HG02588 (cell line): Measurements from ENCODE around the gene SERPINI1.

ENCODE experiments used
- ATAC-seq: cut with Tn5 transposase; IDR thresholded peaks from one replicate; pipeline ENCODE4 v1.9.1; 2021; ENCODE audit warnings: mild to moderate bottlenecking, moderate library complexity; ENCODE audit not compliant: unreplicated experiment

The SERPINI1 gene

DNA sequence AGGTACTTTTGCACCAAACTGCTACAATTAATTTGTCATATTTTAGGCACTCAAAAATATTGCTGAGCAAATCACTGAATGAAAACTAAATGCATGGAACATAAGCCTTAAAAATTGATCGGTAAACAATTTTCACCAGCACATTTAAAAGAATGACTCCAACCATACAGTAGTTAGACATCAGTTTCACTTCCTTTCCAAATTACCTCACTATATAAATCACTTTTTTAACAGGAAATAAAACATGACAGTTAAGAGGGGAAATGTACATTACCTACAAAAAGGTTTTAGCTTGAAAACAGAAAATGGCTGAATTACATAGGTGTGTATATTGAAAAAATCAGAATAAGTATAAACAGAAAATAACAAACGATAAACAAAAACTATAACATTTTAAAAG, 108.4 kb downstream of the SERPINI1 start:
- ATAC-seq, result no peak

DNA sequence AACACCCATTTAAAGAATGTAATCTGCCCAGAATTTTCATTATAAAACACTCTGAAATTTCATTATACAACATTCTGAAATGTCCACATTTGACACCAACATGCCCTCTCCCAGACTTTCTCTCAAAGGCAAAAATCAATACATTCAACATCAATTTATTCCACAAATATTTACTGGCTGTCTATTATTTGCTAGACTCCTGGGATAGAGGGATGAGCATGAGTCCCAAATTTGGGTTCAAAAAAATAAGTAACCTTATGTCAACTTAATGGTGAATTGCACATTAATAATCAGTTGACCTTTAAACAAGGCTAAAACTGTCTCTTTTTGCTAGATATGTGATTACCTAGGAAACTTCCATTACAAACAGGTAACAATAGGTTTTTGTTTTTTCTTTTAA, 109.0 kb downstream of the SERPINI1 start:
- no peak for ATAC-seq

DNA sequence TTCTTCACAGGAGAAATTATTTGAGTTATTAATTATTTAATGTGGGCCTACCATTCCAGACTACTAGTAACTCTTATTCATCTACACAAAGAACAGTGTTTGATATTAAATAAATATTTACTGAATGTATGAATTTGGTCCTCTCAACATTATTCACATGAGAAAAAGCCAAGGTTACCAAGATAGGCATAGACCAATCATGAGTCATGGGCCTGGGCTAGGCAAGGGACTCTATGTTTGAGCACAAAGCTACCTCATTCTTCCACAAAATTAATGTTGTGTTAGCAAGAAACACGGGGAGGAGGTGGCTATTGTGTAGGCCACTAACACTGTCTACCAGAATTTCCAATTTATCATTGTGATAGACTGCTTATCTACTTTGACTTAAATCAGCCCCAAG, 115.7 kb downstream of the SERPINI1 start:
- ATAC-seq, result no peak

- ATAC-seq, result no peak
Observed at GRCh38 chr3:167851749-167852148, 116.2 kb downstream of the SERPINI1 start.

GRCh38 chr3:167852216-167852615, 116.7 kb downstream of the SERPINI1 start:
- ATAC-seq, result no peak

DNA sequence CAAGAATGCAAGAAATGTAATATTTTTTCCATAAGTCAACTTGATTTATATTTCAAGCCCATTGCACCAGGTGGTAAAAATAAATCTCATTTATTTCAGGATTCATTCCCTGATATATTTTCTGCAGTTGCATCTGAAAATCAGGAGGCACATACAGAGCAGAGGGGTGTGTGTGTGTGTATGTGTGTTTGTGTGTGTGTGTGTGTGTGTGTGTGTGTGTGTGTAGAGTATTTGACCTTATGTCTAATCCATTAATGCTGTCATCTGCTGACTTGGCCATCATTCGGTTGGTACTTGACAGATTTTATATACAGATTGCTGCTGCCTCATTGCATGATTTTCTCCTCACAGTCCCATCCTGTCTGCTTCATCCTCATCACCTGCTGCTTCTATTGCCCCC, 118.5 kb downstream of the SERPINI1 start:
- no peak for ATAC-seq

DNA sequence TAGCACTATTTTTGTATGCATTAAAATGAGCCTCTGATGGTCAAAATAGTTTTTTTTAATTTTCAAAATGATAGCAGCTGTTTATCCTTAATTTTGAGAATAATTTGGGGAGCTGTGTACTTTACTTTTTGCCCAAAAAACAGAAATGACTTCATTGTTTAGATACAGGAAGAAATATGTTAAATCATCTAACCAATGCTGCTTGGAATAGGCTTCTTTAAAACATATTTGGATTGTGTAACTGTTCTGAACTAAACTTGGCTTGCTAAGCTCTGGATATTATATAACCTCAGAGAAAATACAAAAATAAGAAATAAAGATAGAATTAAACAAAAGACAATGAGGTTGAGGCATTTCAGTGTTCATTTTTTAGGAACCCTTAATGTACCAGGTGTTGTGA, 119.3 kb downstream of the SERPINI1 start:
- no peak for ATAC-seq

DNA sequence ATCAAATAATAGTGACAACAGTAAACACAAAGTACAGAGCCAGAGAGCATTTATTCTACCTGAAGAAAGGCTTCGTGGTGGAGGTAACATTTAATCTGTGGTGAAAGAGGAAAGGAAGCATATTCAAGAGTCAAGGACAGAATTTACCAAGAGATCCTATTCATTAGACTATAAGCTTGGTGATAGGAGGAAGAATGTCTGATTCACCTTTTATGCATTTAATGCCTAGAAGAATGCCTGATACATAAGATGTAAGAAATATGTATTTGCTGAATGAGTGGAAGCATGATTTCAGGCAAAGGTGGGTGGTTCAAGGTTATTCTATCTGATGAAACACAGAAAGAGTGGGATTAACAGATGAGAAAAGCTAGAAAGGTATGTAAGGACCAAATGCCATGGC, 119.8 kb downstream of the SERPINI1 start:
- ATAC-seq, result no peak

GRCh38 chr3:167858865-167859264, 123.3 kb downstream of the SERPINI1 start:
- no peak for ATAC-seq

- no peak for ATAC-seq
Observed at GRCh38 chr3:167859610-167860009, 124.1 kb downstream of the SERPINI1 start.

DNA sequence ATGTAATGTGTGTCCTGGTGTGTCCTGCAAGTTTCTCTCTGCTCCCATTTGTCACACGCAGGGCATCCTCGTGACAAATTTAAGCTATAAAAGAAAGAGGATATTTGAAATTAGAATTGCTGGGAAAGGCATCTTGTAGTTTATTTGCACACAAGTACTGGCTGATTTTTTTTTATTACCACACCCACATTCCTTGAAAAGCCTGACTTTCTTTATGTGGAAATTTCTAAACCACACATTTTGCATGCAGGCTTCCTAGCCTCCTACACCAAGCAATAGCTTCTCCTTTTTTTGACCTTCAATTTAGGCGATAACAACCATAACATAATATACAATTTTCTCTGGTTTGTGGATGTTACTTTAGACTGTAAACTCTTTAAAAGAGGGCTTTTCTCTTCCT, 126.1 kb downstream of the SERPINI1 start:
- no peak for ATAC-seq

GRCh38 chr3:167862104-167862730, 126.7 kb downstream of the SERPINI1 start:
- no peak for ATAC-seq

DNA sequence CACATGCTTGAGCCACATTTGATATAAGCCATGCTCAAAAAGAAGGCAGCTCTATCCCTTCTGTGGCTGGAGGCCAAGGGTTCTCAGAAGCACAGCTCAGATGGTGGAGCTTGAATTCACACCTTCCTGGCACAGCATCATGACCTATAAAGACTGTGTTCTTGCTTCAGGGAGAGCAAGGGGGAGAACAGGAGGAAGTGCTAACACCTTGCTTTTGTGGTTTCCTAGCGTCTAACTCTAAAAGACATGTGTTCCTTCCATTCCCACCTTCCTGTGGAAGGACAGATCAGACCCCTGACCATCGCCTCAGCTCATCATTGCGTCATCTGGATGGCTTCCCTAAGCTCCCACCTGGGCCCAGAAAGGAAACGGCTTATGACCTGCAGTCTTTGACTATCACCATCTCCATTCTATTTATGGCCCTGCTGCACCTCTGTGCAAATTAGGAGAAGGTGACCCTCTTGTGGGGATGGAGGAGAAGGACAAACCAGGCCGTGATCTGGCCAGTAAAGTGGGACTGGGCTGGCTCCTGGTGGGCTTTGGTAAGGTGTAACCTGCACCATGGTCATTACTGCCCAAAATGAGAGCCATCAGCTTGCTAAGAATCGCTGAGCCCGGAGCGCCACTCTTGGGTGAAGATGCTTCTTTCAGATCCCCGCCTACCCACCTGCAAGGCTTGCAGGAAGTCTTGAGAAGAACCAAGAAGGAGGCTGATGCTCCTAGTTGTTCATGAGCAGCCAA, 128.5 kb downstream of the SERPINI1 start:
- no peak for ATAC-seq

DNA sequence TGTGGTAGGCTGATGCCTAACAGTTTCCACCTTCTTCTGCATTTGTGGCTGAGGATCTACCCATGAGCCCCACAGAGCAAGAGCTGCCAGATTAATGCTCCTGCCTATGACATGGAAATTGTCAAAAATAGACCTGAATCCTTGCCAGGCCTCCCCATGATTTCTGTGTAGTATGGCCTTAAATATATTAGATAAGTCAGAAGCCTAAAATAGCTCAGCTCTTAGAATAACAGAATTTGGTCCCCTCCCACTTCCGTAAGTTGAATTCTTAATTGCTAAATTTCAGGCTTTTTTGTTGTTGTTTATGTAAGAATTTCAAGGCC, 129.0 kb downstream of the SERPINI1 start:
- ATAC-seq, result no peak

DNA sequence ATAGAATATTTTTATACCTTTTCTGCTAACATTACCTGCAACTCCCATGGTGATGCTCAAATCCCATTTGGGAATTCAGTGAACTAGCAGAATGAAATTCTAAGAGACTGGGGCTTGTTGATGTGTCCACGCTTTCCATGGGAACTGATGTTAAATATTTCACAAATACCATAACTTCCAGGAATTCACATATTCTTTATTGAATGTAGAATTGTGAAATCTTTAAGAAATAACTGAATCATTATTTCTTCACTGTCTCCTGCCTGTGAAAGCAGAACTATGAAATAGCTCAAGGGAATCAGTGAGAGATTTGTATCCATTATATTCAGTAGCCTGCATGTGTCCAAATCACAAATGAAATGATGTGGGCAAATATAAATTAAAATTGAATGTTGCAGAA, 130.8 kb downstream of the SERPINI1 start:
- no peak for ATAC-seq

DNA sequence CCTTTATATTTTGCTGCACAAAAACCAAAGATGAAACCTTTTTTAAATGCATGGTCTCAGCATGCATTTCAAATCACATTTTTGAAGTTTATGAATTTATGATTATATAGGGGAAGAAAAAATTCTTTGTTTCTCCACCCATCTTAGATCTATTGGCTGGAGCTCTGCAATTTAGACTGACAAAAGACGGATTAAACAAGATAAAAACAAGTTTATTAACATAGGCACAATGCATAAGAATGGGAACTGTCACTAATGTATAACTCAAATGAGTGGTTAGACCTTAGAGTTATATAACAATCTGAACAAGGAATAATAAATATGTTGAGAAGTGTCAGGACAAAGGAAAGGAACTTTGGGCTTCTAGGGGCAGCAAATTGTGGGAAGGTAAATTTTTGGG, 132.5 kb downstream of the SERPINI1 start:
- no peak for ATAC-seq

DNA sequence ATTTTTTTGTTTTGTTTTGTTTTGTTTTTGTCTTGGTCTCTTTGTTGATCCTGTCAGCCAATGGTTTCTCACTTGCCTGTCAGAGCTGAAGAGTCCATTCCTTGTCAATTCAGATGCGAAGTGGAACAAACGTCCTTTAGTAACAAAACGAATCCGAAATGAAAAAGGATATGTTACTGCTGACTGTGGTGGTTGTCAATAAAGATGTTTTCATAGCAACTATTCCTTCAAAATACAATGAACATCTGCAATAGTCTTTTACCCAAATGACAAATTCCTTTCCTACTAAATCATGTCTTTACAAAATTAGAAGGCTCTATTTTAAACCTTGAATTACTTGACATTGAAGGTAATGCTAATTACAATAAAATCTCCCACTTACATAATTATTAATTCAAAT, 134.7 kb downstream of the SERPINI1 start:
- ATAC-seq, result no peak

DNA sequence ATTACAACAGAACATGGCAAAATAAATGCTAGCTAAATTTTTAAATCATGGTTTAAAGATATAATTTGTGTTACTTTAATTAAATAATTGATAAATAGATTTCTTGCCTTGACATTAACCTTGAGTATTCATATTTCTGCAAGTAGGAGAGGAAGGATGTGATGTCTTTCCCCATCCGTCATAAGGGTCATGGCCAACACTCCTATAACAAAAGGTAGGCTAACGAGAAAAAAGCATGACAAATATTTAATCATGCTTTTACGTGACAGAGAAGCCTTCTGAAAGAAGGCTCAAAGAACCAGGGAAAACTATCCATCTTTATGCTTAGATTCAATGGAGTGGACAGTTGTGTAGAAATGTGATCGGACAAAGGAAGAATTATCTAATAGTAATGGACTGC, 135.2 kb downstream of the SERPINI1 start:
- ATAC-seq, result no peak

- ATAC-seq, result no peak
Observed at GRCh38 chr3:167872032-167872431, 136.5 kb downstream of the SERPINI1 start.

DNA sequence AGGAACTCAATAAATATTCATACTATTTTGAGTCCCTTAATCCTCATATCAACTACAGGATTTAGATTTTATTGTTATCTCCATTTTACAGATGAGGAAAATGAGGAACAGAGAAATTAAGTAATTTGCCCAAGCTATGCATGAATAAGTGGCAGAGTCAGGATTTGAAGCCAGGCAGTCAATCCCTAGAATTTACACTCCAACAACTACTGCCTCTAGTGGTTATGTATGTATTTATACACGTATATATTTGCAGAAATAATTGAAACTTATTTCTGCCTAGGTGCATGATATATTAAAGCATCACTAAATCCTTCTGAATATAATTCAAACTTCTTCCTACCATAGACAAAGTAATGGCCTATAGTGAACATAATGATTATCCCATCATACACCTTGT, 137.4 kb downstream of the SERPINI1 start:
- no peak for ATAC-seq

DNA sequence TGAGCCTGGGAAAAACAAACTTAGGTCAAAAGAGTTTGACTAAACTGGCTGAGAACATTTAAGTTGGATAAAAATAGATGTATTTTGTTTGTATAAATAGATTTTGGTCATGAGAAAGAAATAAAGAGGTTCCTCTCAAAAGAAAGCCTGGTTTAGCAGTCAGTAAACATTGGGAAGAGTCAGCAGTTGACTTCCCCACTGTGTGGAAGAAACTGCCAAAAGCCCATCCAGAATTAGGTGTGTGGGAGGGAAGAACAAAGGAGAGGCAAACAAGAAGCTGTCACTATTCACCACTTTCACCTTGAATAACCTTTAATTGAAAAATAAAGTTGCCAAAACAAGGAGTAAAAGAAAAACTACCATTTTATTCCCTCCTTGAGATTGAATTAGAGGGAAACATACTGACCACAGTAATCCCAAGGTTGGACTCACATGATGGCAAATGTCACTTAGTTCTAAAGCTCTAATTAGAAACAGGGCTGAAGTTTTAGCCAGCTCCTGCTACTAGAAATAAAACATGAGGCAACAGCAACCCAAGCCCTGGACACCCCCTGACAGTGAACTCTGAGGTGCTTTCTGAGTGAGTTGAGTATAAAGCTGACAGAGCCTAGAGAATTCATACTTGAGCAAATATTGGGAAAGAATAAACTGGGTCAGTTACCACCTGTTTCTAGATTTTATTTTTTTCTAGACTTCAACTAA, 139.3 kb downstream of the SERPINI1 start:
- ATAC-seq, result no peak
